NAMALWA (cell line): ENCODE results near the gene PSMA5.
"Not testable (repeated sequence)": the region's sequence is repeated elsewhere in the genome, so short reads cannot be mapped to it uniquely, and the experiment has no call there.

Experiments used
- DNase-seq: peaks from one replicate; pipeline ENCODE4 v3.0.0-alpha.2; 2015; ENCODE audit warnings: low spot score

Gene PSMA5

GRCh38 chr1:109432336-109432735 lies 6.1 kb upstream of the PSMA5 start:
- DNase-seq: no peak

- DNase-seq: peak; percentile 5
Measured at GRCh38 chr1:109427171-109427467, 871 bp upstream of the PSMA5 start.

- peak; percentile 77 for DNase-seq
Measured at GRCh38 chr1:109425391-109426280, 612 bp downstream of the PSMA5 start.

GRCh38 chr1:109423498-109423897 lies 2.8 kb downstream of the PSMA5 start:
- no peak for DNase-seq

- DNase-seq: no peak
Measured at GRCh38 chr1:109412551-109412950, 13.7 kb downstream of the PSMA5 start.

GRCh38 chr1:109404838-109405237 lies 21.4 kb downstream of the PSMA5 start:
- no peak for DNase-seq

- DNase-seq: no peak
Measured at GRCh38 chr1:109402025-109402424, 24.2 kb downstream of the PSMA5 start.

- DNase-seq: no peak
Measured at GRCh38 chr1:109400035-109400655, 26.1 kb downstream of the PSMA5 start.

- peak; percentile 82 for DNase-seq
Measured at GRCh38 chr1:109399326-109399957, 26.8 kb downstream of the PSMA5 start.

- no peak for DNase-seq
Measured at GRCh38 chr1:109398343-109399225, 27.7 kb downstream of the PSMA5 start.

- DNase-seq: peak; percentile 71
Measured at GRCh38 chr1:109397581-109398342, 28.5 kb downstream of the PSMA5 start, which contains the start of gene SORT1. Gene SORT1, minus strand, starts transcription at chr1:109397918. Its CDS starts 26 bp downstream, at chr1:109397892.

GRCh38 chr1:109396871-109397580 lies 29.2 kb downstream of the PSMA5 start:
- no peak for DNase-seq

- DNase-seq: no peak
Measured at GRCh38 chr1:109396513-109396839, 29.8 kb downstream of the PSMA5 start.

- no peak for DNase-seq
Measured at GRCh38 chr1:109395602-109396512, 30.4 kb downstream of the PSMA5 start.

- DNase-seq: not testable (repeated sequence)
Measured at GRCh38 chr1:109395282-109395599, 31.0 kb downstream of the PSMA5 start.

- DNase-seq: no peak
Measured at GRCh38 chr1:109394591-109395281, 31.5 kb downstream of the PSMA5 start.

- DNase-seq: no peak
Measured at GRCh38 chr1:109393617-109394233, 32.5 kb downstream of the PSMA5 start.

- no peak for DNase-seq
Measured at GRCh38 chr1:109392788-109393616, 33.2 kb downstream of the PSMA5 start.
